WTC11 (cell line): Measurements from ENCODE around the gene AK5. TPM values are rescaled to one million over a fixed set of nuclear protein-coding genes. Genes with fewer than 3 reads are reported as not detected.

Experiments used
- ATAC-seq: fragments of 200-7000 bp; cut with Tn5 transposase; 2 replicates; pipeline ENCODE4 v1.10.0; 2021; ENCODE audit warnings: mild to moderate bottlenecking, moderate library complexity
- CTCF ChIA-PET: fragments of 300-600 bp; sonication (Branson Sonifier 250); formaldehyde crosslinking; loops from one replicate; lab custom pipeline; 2021; ENCODE audit warnings: antibody characterized with exemption; lab: Charles Lee
- POLR2A ChIA-PET: fragments of 350-600 bp; sonication (Branson Sonifier 250); formaldehyde crosslinking; loops from one replicate; lab custom pipeline; 2021; ENCODE audit warnings: antibody characterized with exemption; lab: Charles Lee
- DNase-seq: peaks from one replicate; pipeline ENCODE4 v3.0.0; 2021; ENCODE audit warnings: low spot score
- H3K27ac Mint-ChIP-seq: 2 replicates; pipeline ENCODE4 v1.8.0; 2021; ENCODE audit warnings: mixed read lengths
- H3K27me3 Mint-ChIP-seq: 2 replicates; pipeline ENCODE4 v1.8.0; 2021; ENCODE audit warnings: low read depth, mild to moderate bottlenecking, moderate library complexity, mixed read lengths
- H3K36me3 Mint-ChIP-seq: 2 replicates; pipeline ENCODE4 v1.8.0; 2021; ENCODE audit warnings: mixed read lengths
- H3K4me1 Mint-ChIP-seq: 2 replicates; pipeline ENCODE4 v1.8.0; 2022; ENCODE audit warnings: mixed read lengths
- H3K4me3 Mint-ChIP-seq: 2 replicates; pipeline ENCODE4 v1.8.0; 2021; ENCODE audit warnings: mild to moderate bottlenecking, moderate library complexity, mixed read lengths
- H3K9me3 Mint-ChIP-seq: 2 replicates; pipeline ENCODE4 v1.8.0; 2021; ENCODE audit warnings: mixed read lengths
- ATF3 ChIP-seq: sonication (generic); formaldehyde crosslinking; conservative IDR thresholded peaks from 2 replicates; pipeline ENCODE4 v1.8.1; 2022; ENCODE audit warnings: mild to moderate bottlenecking, missing genetic modification reagents
- CDX4 ChIP-seq: fragments of 250-450 bp; sonication (Bioruptor Pico); IDR thresholded peaks from 2 replicates; pipeline ENCODE4 v1.9.0; 2021; ENCODE audit warnings: moderate library complexity, mild to moderate bottlenecking, inconsistent platforms, borderline replicate concordance
- ESRRA ChIP-seq: sonication (generic); formaldehyde crosslinking; IDR thresholded peaks from 2 replicates; pipeline ENCODE4 v1.8.1; 2022; ENCODE audit warnings: mild to moderate bottlenecking, missing genetic modification reagents, borderline replicate concordance
- HMGXB4 ChIP-seq: sonication (generic); formaldehyde crosslinking; IDR thresholded peaks from 2 replicates; pipeline ENCODE4 v1.8.1; 2023; ENCODE audit warnings: mild to moderate bottlenecking, moderate library complexity, missing genetic modification reagents
- JAZF1 ChIP-seq: fragments of 250-450 bp; sonication (Bioruptor Pico); IDR thresholded peaks from 2 replicates; pipeline ENCODE4 v1.9.0; 2021; ENCODE audit warnings: moderate library complexity, mild to moderate bottlenecking, inconsistent platforms
- MLX ChIP-seq: sonication (generic); formaldehyde crosslinking; IDR thresholded peaks from 2 replicates; pipeline ENCODE4 v1.8.1; 2023; ENCODE audit warnings: mild to moderate bottlenecking, missing genetic modification reagents, moderate library complexity
- NR2C2 ChIP-seq: sonication (generic); formaldehyde crosslinking; IDR thresholded peaks from 2 replicates; pipeline ENCODE4 v1.8.0; 2022; ENCODE audit warnings: mild to moderate bottlenecking, missing genetic modification reagents
- NR3C1 ChIP-seq: sonication (generic); formaldehyde crosslinking; conservative IDR thresholded peaks from 2 replicates; pipeline ENCODE4 v1.8.1; 2023; ENCODE audit warnings: low read depth, mild to moderate bottlenecking, missing genetic modification reagents
- RORB ChIP-seq: fragments of 250-450 bp; sonication (Bioruptor Pico); IDR thresholded peaks from 2 replicates; pipeline ENCODE4 v1.9.0; 2021; ENCODE audit warnings: mild to moderate bottlenecking
- ZNF281 ChIP-seq: sonication (generic); formaldehyde crosslinking; IDR thresholded peaks from 2 replicates; pipeline ENCODE4 v1.8.0; 2023; ENCODE audit warnings: mild to moderate bottlenecking, missing genetic modification reagents
- ZNF396 ChIP-seq: fragments of 250-450 bp; sonication (Bioruptor Pico); IDR thresholded peaks from 2 replicates; pipeline ENCODE4 v1.8.0; 2021; ENCODE audit warnings: mild to moderate bottlenecking, moderate library complexity, borderline replicate concordance
- total RNA-seq: library from RNA; stranded (reverse); gene quantifications from 3 replicates; pipeline ENCODE4 v1.2.3, GENCODE V29; 2021
- TF ChIP-seq, protein P1 (sequence below): sonication (generic); formaldehyde crosslinking; IDR thresholded peaks from 2 replicates; pipeline ENCODE4 v1.8.0; 2023; ENCODE audit warnings: missing genetic modification reagents, mild to moderate bottlenecking, borderline replicate concordance
- TF ChIP-seq, protein P2 (sequence below): sonication (generic); formaldehyde crosslinking; IDR thresholded peaks from 2 replicates; pipeline ENCODE4 v1.8.1; 2022; ENCODE audit warnings: missing genetic modification reagents, borderline replicate concordance
- TF ChIP-seq, protein P3 (sequence below): fragments of 250-450 bp; sonication (Bioruptor Pico); IDR thresholded peaks from 2 replicates; pipeline ENCODE4 v1.9.0; 2021; ENCODE audit warnings: mild to moderate bottlenecking

AK5 gene
- total RNA-seq, 1 experiment from 2014 or later = 3.0 TPM

- TF ChIP-seq ZNF396 (no peak), CDX4 (CRISPR knock-in tag) (no peak)
- TF ChIP-seq, protein P1, sequence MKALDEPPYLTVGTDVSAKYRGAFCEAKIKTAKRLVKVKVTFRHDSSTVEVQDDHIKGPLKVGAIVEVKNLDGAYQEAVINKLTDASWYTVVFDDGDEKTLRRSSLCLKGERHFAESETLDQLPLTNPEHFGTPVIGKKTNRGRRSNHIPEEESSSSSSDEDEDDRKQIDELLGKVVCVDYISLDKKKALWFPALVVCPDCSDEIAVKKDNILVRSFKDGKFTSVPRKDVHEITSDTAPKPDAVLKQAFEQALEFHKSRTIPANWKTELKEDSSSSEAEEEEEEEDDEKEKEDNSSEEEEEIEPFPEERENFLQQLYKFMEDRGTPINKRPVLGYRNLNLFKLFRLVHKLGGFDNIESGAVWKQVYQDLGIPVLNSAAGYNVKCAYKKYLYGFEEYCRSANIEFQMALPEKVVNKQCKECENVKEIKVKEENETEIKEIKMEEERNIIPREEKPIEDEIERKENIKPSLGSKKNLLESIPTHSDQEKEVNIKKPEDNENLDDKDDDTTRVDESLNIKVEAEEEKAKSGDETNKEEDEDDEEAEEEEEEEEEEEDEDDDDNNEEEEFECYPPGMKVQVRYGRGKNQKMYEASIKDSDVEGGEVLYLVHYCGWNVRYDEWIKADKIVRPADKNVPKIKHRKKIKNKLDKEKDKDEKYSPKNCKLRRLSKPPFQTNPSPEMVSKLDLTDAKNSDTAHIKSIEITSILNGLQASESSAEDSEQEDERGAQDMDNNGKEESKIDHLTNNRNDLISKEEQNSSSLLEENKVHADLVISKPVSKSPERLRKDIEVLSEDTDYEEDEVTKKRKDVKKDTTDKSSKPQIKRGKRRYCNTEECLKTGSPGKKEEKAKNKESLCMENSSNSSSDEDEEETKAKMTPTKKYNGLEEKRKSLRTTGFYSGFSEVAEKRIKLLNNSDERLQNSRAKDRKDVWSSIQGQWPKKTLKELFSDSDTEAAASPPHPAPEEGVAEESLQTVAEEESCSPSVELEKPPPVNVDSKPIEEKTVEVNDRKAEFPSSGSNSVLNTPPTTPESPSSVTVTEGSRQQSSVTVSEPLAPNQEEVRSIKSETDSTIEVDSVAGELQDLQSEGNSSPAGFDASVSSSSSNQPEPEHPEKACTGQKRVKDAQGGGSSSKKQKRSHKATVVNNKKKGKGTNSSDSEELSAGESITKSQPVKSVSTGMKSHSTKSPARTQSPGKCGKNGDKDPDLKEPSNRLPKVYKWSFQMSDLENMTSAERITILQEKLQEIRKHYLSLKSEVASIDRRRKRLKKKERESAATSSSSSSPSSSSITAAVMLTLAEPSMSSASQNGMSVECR (CRISPR knock-in tag) = no peak
- TF ChIP-seq, protein P2, sequence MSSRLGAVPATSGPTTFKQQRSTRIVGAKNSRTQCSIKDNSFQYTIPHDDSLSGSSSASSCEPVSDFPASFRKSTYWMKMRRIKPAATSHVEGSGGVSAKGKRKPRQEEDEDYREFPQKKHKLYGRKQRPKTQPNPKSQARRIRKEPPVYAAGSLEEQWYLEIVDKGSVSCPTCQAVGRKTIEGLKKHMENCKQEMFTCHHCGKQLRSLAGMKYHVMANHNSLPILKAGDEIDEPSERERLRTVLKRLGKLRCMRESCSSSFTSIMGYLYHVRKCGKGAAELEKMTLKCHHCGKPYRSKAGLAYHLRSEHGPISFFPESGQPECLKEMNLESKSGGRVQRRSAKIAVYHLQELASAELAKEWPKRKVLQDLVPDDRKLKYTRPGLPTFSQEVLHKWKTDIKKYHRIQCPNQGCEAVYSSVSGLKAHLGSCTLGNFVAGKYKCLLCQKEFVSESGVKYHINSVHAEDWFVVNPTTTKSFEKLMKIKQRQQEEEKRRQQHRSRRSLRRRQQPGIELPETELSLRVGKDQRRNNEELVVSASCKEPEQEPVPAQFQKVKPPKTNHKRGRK = no peak
- TF ChIP-seq, protein P3, sequence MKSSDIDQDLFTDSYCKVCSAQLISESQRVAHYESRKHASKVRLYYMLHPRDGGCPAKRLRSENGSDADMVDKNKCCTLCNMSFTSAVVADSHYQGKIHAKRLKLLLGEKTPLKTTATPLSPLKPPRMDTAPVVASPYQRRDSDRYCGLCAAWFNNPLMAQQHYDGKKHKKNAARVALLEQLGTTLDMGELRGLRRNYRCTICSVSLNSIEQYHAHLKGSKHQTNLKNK = no peak
These were observed 311.1 kb downstream of the AK5 start (continued) for GRCh38 chr1:77592906-77593305.

DNA sequence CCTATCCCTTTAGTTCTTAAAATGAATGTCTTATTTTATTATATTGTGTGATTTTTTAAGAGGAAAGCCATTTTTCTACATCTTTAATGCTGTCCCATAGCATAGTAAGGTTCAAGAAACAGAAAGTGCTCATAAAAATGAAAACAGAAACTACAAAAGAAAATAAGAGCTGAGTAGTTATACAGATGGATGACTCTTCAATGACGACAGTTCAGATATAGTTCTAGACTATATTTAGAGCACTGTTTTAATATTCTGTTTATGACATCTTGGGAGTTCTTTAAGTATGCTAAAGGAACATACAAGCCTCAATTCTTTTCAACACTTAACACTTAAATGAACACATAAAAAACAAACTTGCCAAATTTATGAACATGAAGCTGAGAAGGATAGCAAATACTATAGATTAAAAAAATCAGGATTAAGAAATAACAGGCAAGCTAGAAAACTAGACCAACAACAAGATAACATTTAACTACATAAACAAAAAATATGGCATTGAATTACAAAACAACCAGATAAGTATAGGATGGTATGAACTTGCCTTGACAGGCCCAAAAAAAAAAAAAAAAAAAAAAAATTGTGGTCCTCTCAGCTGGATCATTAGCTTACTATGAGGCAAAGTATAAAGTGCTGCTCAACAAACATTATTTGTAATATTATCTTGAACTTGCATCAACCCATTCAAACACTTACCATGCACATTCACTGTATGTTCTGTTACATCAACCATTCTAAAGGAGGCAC is 312.7 kb downstream of the AK5 start:
- Mint-ChIP-seq H3K9me3 (no peaks in the 10 kb centered on the region), H3K36me3 (no peaks in the 10 kb centered on the region), H3K27me3 (no peaks in the 10 kb centered on the region), H3K27ac (no peak overlapping the region; the same call in 1 of the 2 replicates), H3K4me1 (no peaks in the 10 kb centered on the region)
- ATAC-seq = no peak
- CTCF ChIA-PET = no interaction called here
- TF ChIP-seq HMGXB4 (CRISPR knock-in tag) = no peak
- TF ChIP-seq, all 79 proteins: peak for 0
- no peak for DNase-seq
- no peak overlapping the region for H3K4me3 Mint-ChIP-seq
- POLR2A ChIA-PET = interaction anchor here (0.6 kb wide), 1 partner anchor 50 kb away, joined by 3 read pairs; no protein-coding TSS in a partner anchor

GRCh38 chr1:77597310-77597709 is 315.5 kb downstream of the AK5 start:
- ATAC-seq = no peak
- Mint-ChIP-seq H3K4me3 (no peak overlapping the region), H3K36me3 (no peaks in the 10 kb centered on the region), H3K27ac (no peak overlapping the region), H3K27me3 (no peaks in the 10 kb centered on the region), H3K9me3 (no peaks in the 10 kb centered on the region), H3K4me1 (no peaks in the 10 kb centered on the region; the same call in 1 of the 2 replicates)
- CTCF ChIA-PET = no interaction called here
- no peak for DNase-seq
- POLR2A ChIA-PET = no interaction called here
- no peak for TF ChIP-seq ATF3 (CRISPR knock-in tag)
- TF ChIP-seq, protein P2 = no peak
- no peak for TF ChIP-seq MLX (CRISPR knock-in tag)
- TF ChIP-seq JAZF1 (CRISPR knock-in tag) = no peak
- no peak for TF ChIP-seq ESRRA (CRISPR knock-in tag)
- TF ChIP-seq NR3C1 (CRISPR knock-in tag) = no peak
- no peak for TF ChIP-seq NR2C2 (CRISPR knock-in tag)
- TF ChIP-seq ZNF281 (CRISPR knock-in tag) = no peak
- TF ChIP-seq RORB (CRISPR knock-in tag) = no peak
- TF ChIP-seq, protein P3 = no peak
